Measurements from ENCODE around the gene CARNS1.

- no peak for TF ChIP-seq CTCF (IDR thresholded peaks at IDR 0.05)
- no peak for TF ChIP-seq POLR2AphosphoS5 (IDR thresholded peaks at IDR 0.05; ENCODE audit: low read depth, low read length)
- no peak for TF ChIP-seq EZH2phosphoT487 (IDR thresholded peaks at IDR 0.05; ENCODE audit: borderline replicate concordance, low read depth)
- TF ChIP-seq EP300 (IDR thresholded peaks at IDR 0.05; ENCODE audit: borderline replicate concordance in 1 of 2, low read depth in 1 of 2, low read length in 1 of 2), result no peak
- no peak for TF ChIP-seq CHD2 (IDR thresholded peaks at IDR 0.05; ENCODE audit: low read length, partially characterized antibody)
- no peak for TF ChIP-seq USF2 (IDR thresholded peaks at IDR 0.05; ENCODE audit: borderline replicate concordance, low read depth, low read length)
- TF ChIP-seq RXRA (IDR thresholded peaks at IDR 0.05; ENCODE audit: borderline replicate concordance, low read depth), result no peak
- no peak for TF ChIP-seq GABPA (IDR thresholded peaks at IDR 0.05; ENCODE audit: low read depth)
- no peak for TF ChIP-seq NFIC (IDR thresholded peaks at IDR 0.05; ENCODE audit: borderline replicate concordance)
- TF ChIP-seq SIN3A (IDR thresholded peaks at IDR 0.05; ENCODE audit: borderline replicate concordance, low read depth, low read length), result no peak
- no peak for TF ChIP-seq MAX (IDR thresholded peaks at IDR 0.05; ENCODE audit: low read depth)
- no peak for TF ChIP-seq RFX5 (IDR thresholded peaks at IDR 0.05; ENCODE audit: low read length)
Observed at GRCh38 chr11:67441098-67441563, 25.7 kb downstream of the CARNS1 start.
